GM21423 (cell line): ENCODE results near the gene GRIK5.

Source experiments
- ATAC-seq: cut with Tn5 transposase; IDR thresholded peaks from one replicate; pipeline ENCODE4 v1.9.1; 2021; ENCODE audit warnings: mild to moderate bottlenecking, moderate library complexity; ENCODE audit not compliant: unreplicated experiment

The GRIK5 gene

DNA sequence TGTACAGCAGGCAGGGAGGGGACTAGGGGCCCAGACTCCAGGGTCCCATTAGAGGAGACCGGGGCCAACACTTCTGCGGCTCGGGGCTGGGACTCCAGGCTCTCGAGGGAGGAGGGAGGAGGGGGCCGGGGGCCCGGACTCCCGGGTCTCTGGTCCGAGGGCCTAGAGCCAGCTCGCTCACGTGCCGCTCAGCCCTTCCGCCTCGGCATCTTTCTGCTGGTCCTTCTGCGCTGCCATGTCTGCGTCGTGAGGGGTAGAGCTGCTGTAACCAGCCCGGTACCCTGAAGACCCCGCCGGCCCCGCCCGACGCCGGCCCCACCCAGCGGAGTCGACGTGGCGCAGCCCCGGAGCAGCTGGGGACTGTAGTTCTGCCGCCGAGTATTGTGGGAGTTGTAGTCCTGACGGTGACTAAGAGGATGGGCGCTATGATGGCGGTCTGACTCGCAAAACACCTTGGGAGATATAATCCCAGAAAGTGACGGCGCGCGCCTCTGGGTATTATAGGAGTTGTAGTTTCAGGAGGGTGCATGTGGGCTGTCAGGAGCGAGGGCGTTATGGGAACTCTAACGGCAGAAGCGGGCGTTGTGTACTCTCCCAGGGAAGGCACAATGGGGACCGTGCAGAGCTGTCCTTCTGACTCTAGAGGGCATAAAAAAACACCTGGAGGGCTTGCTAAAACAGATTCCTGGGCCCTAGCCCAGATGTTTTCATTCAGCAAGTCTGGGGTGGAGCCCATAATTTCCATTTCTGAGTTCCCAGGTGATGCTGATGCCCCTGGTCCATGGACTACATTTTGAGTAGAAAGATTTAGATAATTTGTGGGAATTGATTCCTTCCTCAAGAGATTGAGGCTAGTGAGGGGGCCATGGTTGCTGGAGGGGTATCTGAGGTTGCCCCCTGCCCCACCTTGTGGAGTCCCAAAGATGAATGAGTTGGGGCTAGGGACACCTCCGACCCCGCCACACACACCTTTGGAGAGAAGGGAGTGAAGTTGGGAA, 110.7 kb downstream of the GRIK5 start, which contains the start of gene RABAC1:
RABAC1 (minus strand) TSS at position 266 of the 998 bp plus-strand sequence; CDS start at position 237, 29 bp downstream.
- ATAC-seq: peak; percentile 78

DNA sequence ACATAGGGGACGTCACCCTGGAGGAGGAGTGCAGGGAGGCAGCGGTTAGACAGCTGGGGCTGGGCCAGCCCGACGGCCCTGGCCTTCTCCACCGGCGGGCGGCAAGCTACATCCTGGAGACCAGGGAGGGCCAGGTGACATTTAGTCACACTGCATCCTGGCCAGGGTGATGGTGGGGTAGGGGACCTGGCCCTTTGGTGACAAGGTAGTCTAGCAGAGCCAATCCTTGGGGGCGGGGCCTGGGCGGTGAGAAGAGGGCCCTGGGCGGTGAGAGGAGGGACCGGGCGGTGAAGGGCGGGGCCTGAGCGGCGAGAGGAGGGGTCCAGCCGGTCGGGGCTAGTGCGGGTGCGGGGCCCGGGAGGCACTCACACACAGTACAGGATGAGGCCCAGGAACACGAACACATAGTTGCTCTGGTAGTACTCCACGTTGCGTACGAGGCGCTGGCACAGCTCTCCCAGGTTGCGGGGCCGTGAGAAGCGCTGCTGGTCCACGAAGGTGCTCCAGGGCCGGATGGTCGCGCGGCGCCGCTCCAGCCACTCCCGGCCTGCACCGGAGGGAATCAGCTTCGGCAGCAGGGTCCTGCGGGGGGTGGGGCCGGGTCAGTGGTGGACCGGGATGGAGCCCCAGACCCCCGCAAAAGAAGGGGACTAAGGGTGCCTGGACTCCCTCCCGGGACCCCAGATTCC, 111.5 kb downstream of the GRIK5 start:
- ATAC-seq: peak; percentile 42

DNA sequence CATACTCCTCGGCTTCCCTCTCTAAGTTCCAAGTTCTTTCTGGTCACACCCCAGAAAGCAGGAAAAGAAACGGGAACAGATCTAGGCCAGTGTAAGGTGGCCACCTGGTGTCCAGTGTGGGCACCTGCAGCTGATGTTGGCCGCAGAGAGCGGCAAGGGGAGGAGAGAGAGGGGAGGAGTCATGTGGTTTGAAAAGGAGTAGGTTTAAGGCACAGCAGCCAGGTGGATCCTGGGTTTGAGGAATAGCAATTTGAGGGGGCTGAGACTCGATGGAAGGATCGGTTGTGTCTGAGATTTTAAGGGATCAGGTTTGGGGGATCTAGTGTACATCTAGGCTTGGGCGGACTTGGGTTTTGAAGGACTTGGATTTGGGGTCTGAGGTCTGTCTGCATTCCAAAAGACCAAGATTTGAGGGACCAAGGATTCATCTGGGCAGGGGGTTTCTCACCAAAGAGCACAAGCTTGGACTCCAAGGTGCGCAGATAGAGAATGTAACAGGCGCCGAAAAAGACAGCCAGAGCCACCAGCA, 112.1 kb downstream of the GRIK5 start:
- ATAC-seq: no peak

DNA sequence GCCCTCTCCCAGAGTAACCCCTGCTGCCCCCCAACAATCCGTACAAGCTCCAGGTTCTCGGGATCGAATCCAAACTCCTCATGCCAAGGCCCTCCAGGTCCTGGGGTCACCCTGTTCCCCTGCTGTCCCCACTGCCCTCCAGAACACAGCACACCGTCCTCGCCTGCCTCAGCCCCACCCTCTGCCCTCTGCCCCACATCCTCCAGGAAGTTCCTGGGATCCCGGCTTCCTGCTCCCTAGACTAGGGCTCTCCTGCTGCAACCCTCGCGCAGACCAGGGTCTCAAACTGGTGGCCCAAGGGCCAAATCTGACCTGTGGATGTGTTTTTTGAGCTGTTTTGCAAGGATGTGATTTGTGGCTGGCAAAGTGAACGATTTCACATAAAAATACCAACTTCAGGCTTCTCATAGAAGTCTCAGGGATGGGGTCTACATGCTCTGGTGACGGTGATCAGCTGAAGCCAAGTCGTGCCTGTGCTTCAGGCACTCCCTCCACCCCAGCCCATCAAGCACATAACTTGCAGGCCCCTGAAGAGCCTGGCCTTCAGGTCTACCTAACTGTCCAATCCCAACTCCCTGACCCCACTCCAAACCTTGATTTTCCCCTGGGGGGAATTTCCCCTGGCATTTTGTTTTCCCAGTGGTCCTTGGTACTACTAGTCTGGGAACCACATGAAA, 112.7 kb downstream of the GRIK5 start:
- no peak for ATAC-seq

DNA sequence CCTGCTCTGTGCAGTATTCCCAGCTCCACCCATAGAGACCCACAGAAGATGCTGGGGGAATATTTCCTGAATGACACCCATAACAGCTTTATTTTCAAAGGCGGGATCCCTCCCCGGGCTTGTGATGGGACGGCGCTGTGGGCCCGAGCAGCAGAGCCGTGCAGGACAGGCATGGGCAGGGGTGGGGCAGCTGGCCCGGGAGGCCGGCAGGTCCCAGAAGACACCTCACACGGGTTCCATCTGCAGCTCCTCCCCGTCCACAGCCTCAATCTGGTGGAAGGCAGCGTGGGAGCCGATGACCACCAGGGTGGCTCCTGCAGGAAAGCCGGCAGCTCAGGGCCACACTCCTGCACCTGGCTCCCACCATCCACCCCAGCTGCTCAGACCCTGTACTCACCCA, 113.4 kb downstream of the GRIK5 start:
- ATAC-seq: no peak

DNA sequence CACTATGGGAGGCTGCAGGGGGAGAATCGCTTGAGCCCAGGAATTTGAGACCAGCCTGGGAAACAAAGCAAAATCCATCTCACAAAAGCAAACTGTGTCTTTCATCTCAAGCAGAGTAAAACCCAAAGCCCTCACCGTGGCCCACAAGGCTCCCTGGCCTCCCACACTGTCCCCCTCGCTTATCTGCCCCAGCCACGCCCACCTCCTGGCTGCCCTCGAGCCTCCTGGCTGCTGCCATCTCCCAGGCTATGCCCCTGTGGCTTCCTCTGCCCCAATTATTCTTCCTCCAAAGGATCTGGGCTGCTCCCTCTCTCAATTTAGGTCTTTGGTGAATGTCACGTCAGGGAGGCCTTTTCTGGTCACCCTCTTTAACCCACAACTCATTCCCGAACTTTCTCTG, 114.5 kb downstream of the GRIK5 start:
- ATAC-seq: no peak

DNA sequence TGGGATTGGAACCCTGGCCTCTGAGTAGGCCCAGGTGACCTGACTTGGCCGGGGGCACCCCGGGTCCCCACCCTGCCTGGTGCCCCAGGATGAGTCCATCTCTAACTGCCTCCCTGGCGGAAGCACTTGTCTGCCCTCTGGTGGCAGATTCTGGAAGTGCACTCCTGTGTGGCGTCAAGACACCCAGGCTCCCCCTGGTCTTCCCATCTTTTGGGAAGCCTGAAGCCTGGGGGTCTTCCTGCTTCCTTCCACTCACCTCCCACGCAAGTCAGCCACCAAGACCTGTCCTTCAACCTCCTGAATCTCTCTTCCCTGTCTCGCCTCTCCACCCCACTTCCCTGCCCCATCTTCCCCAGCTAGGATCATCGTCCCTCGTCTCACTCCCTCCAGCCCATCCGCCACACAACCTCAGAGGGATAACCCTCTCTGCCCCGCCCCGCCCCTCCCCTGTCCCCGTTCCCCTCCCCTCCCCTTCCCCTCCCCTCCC, 118.3 kb downstream of the GRIK5 start:
- no peak for ATAC-seq
